HCT116 (cell line): ENCODE measurements around the gene PPARGC1A. TPM values are rescaled to one million over a fixed set of nuclear protein-coding genes. Genes with fewer than 3 reads are reported as not detected.

Experiments used
- ATAC-seq: fragments of 200-7000 bp; cut with Tn5 transposase; 2 replicates; pipeline ENCODE4 v1.9.1; 2020; ENCODE audit warnings: mild to moderate bottlenecking, moderate library complexity
- BruUV-seq: library from RNA; stranded (reverse); fragments of 400-500 nt; replicated peaks from 2 replicates; lab custom pipeline; 2021; lab: Mats Ljungman, UMichigan
- CTCF ChIA-PET: fragments of 300-600 bp; sonication (Branson Sonifier 250); formaldehyde crosslinking; loops from one replicate; lab custom pipeline; 2021; ENCODE audit warnings: antibody characterized with exemption; lab: Charles Lee
- POLR2A ChIA-PET: fragments of 300-600, 350-600 bp; sonication (Branson Sonifier 250); formaldehyde crosslinking; loops from one replicate; lab custom pipeline; 2021; ENCODE audit warnings: antibody characterized with exemption; lab: Charles Lee
- RAD21 ChIA-PET, 2 experiments: fragments of 300-600 bp; sonication (Branson Sonifier 250); formaldehyde crosslinking; loops; one replicate each; lab custom pipeline; 2023; ENCODE audit warnings: low total read pairs in 2 of 2; ENCODE audit not compliant: uncharacterized antibody in 2 of 2, unreplicated experiment in 2 of 2, low non-redundant PET in 1 of 2; lab: Charles Lee
- DNase-seq: peaks from one replicate; pipeline ENCODE4 v3.0.0-alpha.2; 2010; ENCODE audit warnings: low read depth, low spot score
- H2AFZ ChIP-seq: fragments of 200-600 bp; shearing (Covaris generic), sonication (generic); 2 replicates; pipeline ENCODE4 v1.6.1; 2017; ENCODE audit warnings: low read depth, mixed run types, mixed read lengths, antibody characterized with exemption, low read length; ENCODE audit not compliant: poor library complexity, severe bottlenecking
- H3K27ac ChIP-seq: 2 replicates; pipeline ENCODE4 v1.5.1; 2012; ENCODE audit warnings: low read depth, low read length
- H3K27me3 ChIP-seq: fragments of 200-600 bp; sonication (generic); 2 replicates; pipeline ENCODE4 v1.6.1; 2016; ENCODE audit warnings: mixed run types, low read length, mixed read lengths; ENCODE audit not compliant: insufficient read depth
- H3K36me3 ChIP-seq, 2 experiments: fragments of 200-500 bp in 1 of 2; fragments of 200-600 bp in 1 of 2; sonication (Bioruptor generic) in 1 of 2; sonication (generic) in 1 of 2; 2 replicates each; pipeline versions ENCODE4 v1.5.1 to v1.6.1; 2014 to 2016; ENCODE audit warnings: low read length in 2 of 2, inconsistent platforms in 1 of 2, mixed read lengths in 1 of 2, mixed run types in 1 of 2; ENCODE audit not compliant: insufficient read depth in 2 of 2, control insufficient read depth in 1 of 2
- H3K4me1 ChIP-seq, 2 experiments: fragments of 200-600 bp in 1 of 2; sonication (generic) in 1 of 2; 2 replicates each; pipeline versions ENCODE4 v1.5.1 to v1.6.1; 2012 to 2017; ENCODE audit warnings: low read length in 2 of 2, inconsistent platforms in 1 of 2, mild to moderate bottlenecking in 1 of 2, mixed read lengths in 1 of 2, mixed run types in 1 of 2, moderate library complexity in 1 of 2; ENCODE audit not compliant: insufficient read depth in 2 of 2, control insufficient read depth in 1 of 2
- H3K4me2 ChIP-seq: fragments of 200-600 bp; sonication (generic); 2 replicates; pipeline ENCODE4 v1.6.1; 2017; ENCODE audit warnings: mixed run types, low read length, mixed read lengths
- H3K4me3 ChIP-seq, 2 experiments: fragments of 200-600 bp in 1 of 2; sonication (generic) in 1 of 2; replicated peaks in 1 of 2; 2 replicates each; pipeline ENCODE4 v1.5.1; 2011 to 2016; ENCODE audit warnings: low read length in 2 of 2, control low read depth in 1 of 2, low read depth in 1 of 2, mild to moderate bottlenecking in 1 of 2, mixed read lengths in 1 of 2, mixed run types in 1 of 2
- H3K79me2 ChIP-seq: fragments of 200-600 bp; sonication (generic); 2 replicates; pipeline ENCODE4 v1.6.1; 2017; ENCODE audit warnings: mild to moderate bottlenecking, mixed run types, low read length, moderate library complexity, mixed read lengths; ENCODE audit not compliant: insufficient read depth
- H3K9ac ChIP-seq: fragments of 200-600 bp; sonication (generic); 2 replicates; pipeline ENCODE4 v1.6.1; 2016; ENCODE audit warnings: low read length, mixed read lengths
- H3K9me2 ChIP-seq: fragments of 200-600 bp; sonication (generic), shearing (Covaris generic); 2 replicates; pipeline ENCODE4 v1.6.1; 2017; ENCODE audit warnings: mixed run types, mild to moderate bottlenecking, moderate library complexity; ENCODE audit not compliant: insufficient read depth
- H3K9me3 ChIP-seq, 2 experiments: fragments of 200-500 bp in 1 of 2; fragments of 200-600 bp in 1 of 2; sonication (Bioruptor generic) in 1 of 2; sonication (generic) in 1 of 2; 2 replicates each; pipeline ENCODE4 v1.6.1; 2014 to 2017; ENCODE audit warnings: low read length in 2 of 2, mixed read lengths in 2 of 2, inconsistent platforms in 1 of 2, low read depth in 1 of 2, mild to moderate bottlenecking in 1 of 2, mixed run types in 1 of 2, moderate library complexity in 1 of 2; ENCODE audit not compliant: control insufficient read depth in 1 of 2, insufficient read depth in 1 of 2
- H4K20me1 ChIP-seq: fragments of 200-600 bp; sonication (generic), shearing (Covaris generic); 2 replicates; pipeline ENCODE4 v1.6.1; 2017; ENCODE audit warnings: mixed run types, mild to moderate bottlenecking, moderate library complexity; ENCODE audit not compliant: insufficient read depth
- CEBPB ChIP-seq: IDR thresholded peaks from 2 replicates; pipeline ENCODE4 v1.6.1; 2012; ENCODE audit warnings: low read depth
- CTCF ChIP-seq, 3 experiments: fragments of 200-600 bp in 1 of 3; sonication (generic) in 1 of 3; IDR thresholded peaks in 2 of 3; conservative IDR thresholded peaks in 1 of 3; 2 replicates each; pipeline ENCODE4 v1.5.1; 2012 to 2017; ENCODE audit warnings: low read depth in 2 of 3, low read length in 2 of 3, antibody characterized with exemption in 1 of 3, borderline replicate concordance in 1 of 3, control low read depth in 1 of 3, mild to moderate bottlenecking in 1 of 3, mixed read lengths in 1 of 3, mixed run types in 1 of 3, moderate library complexity in 1 of 3; ENCODE audit not compliant: insufficient read depth in 1 of 3
- EGR1 ChIP-seq: IDR thresholded peaks from 2 replicates; pipeline ENCODE4 v1.6.1; 2012; ENCODE audit warnings: low read depth
- JUND ChIP-seq: IDR thresholded peaks from 2 replicates; pipeline ENCODE4 v1.6.1; 2012
- ZFX ChIP-seq: fragments of 450-650 bp; IDR thresholded peaks from 2 replicates; pipeline ENCODE4 v1.6.1; 2017
- intact Hi-C: fragments of 100-400 bp; cut with micrococcal nuclease; formaldehyde crosslinking; loops from 2 replicates; pipeline ENCODE4 v1.10.0; 2022
- total RNA-seq: library from RNA; stranded (reverse); gene quantifications from one replicate; pipeline ENCODE4 v1.2.1, GENCODE V29; 2021; ENCODE audit not compliant: unreplicated experiment
- TF ChIP-seq, protein P1 (sequence below): IDR thresholded peaks from 2 replicates; pipeline ENCODE4 v1.6.1; 2012; ENCODE audit warnings: low read depth

The PPARGC1A gene
- total RNA-seq, 1 experiment from 2014 or later: not detected

- Histone ChIP-seq H3K36me3 (no peaks in the 10 kb centered on the region), H3K4me3 (no peak overlapping the region), H3K9me3 (peaks cover 4 to 26% of the 10 kb centered on the region in 2 experiments; a peak in 2 of 4 replicates), H3K4me2 (no peak overlapping the region), H3K27ac (no peak overlapping the region), H3K27me3 (no peaks in the 10 kb centered on the region), H3K4me1 (no peaks in the 10 kb centered on the region), H3K9ac (no peak overlapping the region), H3K9me2 (no peaks in the 10 kb centered on the region), H2AFZ (no peak overlapping the region), H3K79me2 (no peaks in the 10 kb centered on the region), H4K20me1 (no peaks in the 10 kb centered on the region)
- ChIA-PET RAD21 (no interaction called here), CTCF (no interaction called here), POLR2A (no interaction called here)
- ATAC-seq (no peak), DNase-seq (no peak)
- intact Hi-C loops: no loop called here
- no peak for TF ChIP-seq EGR1
- no peak for TF ChIP-seq ZFX
- no peak for TF ChIP-seq CTCF (IDR thresholded peaks at IDR 0.05 in 2 of 3, conservative IDR thresholded peaks at IDR 0.05 in 1 of 3; ENCODE audit: borderline replicate concordance in 1 of 3, insufficient read depth in 1 of 3, low read depth in 2 of 3, low read length in 2 of 3)
- no peak for TF ChIP-seq JUND
- no TSS peak for BruUV-seq
These were observed 41.6 kb upstream of the PPARGC1A start for GRCh38 chr4:23931489-23931830.

- no peaks in the 10 kb centered on the region for H4K20me1 ChIP-seq
- peaks cover 4 to 26% of the 10 kb centered on the region in 2 experiments; a peak in 2 of 4 replicates for H3K9me3 ChIP-seq
- BruUV-seq: no TSS peak
- CTCF ChIA-PET: no interaction called here
- POLR2A ChIA-PET: no interaction called here
- no peaks in the 10 kb centered on the region for H3K4me1 ChIP-seq
- no peak overlapping the region for H3K4me3 ChIP-seq
- intact Hi-C loops: no loop called here
- H3K9me2 ChIP-seq: no peaks in the 10 kb centered on the region
- H2AFZ ChIP-seq: no peak overlapping the region
- DNase-seq (no peak), ATAC-seq (no peak)
- RAD21 ChIA-PET: no interaction called here
- no peak overlapping the region for H3K9ac ChIP-seq
- no peaks in the 10 kb centered on the region for H3K27me3 ChIP-seq
- H3K36me3 ChIP-seq: no peaks in the 10 kb centered on the region
- no peak overlapping the region for H3K27ac ChIP-seq
- H3K79me2 ChIP-seq: no peaks in the 10 kb centered on the region
- H3K4me2 ChIP-seq: no peak overlapping the region
- TF ChIP-seq CEBPB: no peak
- TF ChIP-seq, protein P1, sequence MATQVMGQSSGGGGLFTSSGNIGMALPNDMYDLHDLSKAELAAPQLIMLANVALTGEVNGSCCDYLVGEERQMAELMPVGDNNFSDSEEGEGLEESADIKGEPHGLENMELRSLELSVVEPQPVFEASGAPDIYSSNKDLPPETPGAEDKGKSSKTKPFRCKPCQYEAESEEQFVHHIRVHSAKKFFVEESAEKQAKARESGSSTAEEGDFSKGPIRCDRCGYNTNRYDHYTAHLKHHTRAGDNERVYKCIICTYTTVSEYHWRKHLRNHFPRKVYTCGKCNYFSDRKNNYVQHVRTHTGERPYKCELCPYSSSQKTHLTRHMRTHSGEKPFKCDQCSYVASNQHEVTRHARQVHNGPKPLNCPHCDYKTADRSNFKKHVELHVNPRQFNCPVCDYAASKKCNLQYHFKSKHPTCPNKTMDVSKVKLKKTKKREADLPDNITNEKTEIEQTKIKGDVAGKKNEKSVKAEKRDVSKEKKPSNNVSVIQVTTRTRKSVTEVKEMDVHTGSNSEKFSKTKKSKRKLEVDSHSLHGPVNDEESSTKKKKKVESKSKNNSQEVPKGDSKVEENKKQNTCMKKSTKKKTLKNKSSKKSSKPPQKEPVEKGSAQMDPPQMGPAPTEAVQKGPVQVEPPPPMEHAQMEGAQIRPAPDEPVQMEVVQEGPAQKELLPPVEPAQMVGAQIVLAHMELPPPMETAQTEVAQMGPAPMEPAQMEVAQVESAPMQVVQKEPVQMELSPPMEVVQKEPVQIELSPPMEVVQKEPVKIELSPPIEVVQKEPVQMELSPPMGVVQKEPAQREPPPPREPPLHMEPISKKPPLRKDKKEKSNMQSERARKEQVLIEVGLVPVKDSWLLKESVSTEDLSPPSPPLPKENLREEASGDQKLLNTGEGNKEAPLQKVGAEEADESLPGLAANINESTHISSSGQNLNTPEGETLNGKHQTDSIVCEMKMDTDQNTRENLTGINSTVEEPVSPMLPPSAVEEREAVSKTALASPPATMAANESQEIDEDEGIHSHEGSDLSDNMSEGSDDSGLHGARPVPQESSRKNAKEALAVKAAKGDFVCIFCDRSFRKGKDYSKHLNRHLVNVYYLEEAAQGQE: no peak
These were observed 41.1 kb upstream of the PPARGC1A start for GRCh38 chr4:23930750-23931488.
